ENCODE measurements around the gene MACROD2.

GRCh38 chr20:14664101-14664500 lies 668.8 kb downstream of the MACROD2 start:
- TF ChIP-seq CTCF (IDR thresholded peaks at IDR 0.05; ENCODE audit: insufficient read depth, low read depth, low read length) (no peak), EZH2 (IDR thresholded peaks at IDR 0.05; ENCODE audit: insufficient read depth, low read length) (no peak)
